ENCODE results near the gene GART.
"Not testable (repeated sequence)": the region's sequence is repeated elsewhere in the genome, so short reads cannot be mapped to it uniquely, and the experiment has no call there.

The GART gene

DNA sequence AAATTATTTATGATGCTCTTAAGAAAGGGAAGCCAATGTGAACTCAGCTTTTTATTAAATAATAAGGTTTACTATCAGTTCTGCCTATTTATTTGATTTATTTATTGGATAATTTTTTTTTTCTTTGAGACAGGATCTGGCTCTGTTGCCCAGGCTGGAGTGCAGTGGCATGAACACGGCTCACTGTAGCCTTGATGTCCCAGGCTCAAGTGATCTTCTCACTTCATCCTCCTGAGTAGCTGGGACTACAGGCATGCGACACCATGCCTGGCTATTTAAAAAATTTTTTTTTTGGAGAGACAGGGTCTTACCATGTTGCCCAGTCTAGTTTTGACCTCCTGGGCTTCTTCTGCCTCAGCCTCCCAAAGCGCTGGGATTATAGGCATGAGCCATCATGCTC lies 29.4 kb downstream of the GART start:
- DNase-seq (ENCODE audit: low read depth, low spot score): no peak

GRCh38 chr21:33511639-33512038 lies 30.3 kb downstream of the GART start:
- no peak for DNase-seq (ENCODE audit: low read depth, low spot score)

GRCh38 chr21:33510826-33511225 lies 31.1 kb downstream of the GART start:
- no peak for DNase-seq (ENCODE audit: low read depth, low spot score)

DNA sequence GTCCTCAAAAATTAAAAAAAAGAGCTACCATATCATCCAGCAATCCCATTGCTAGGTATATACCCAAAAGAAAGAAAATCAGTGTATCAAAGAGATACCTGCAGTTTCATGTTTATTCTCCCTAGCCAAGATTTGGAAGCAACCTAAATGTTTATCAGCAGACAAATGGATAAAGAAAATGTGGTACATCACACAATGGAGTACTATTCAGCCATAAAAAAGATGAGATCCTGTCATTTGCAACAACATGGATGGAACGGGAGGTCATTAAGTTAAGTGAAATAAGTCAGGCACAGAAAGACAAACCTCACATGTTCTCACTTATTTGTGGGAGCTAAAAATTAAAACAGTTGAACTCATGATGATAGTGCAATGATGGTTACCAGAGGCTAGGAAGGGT lies 34.9 kb downstream of the GART start:
- DNase-seq (ENCODE audit: low read depth, low spot score): not testable (repeated sequence)

DNA sequence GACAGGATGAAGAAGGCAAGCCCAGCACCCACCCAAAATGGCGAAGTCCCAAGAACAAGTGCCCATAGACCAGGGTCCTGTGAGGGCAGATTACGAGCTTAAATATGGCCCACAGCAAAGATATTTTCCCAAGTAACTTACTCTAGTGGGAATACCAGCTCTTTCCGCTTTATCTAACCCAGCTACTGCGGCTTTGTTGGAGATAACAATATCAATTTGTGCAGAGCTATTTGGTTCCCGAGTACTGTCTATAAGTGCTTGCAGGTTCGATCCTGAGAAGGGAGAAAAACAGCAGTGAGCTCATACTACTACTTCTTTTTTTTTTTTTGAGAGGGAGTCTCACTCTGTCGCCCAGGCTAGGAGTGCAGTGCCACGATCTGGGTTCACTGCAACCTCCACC lies 36.1 kb downstream of the GART start:
- no peak for DNase-seq (ENCODE audit: low read depth, low spot score)

DNA sequence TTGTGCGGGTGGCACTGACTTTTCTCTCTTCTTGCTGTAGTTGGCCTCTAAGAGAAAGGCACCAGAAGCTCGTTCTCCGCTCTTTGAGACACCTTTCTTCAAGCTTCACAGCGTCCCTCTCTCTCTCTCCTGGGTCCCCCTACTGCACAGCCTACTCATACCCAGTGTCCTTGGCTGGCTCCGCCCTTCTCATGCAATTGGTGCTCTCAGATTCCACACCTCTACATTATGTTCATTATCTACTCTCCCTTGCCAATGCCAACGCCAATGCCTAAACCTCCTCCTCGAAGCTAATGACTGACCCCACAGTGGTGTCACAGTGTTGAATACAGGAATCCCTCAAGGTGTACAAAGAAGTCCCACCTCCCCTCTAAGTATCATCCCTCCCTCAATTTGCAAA lies 45.6 kb downstream of the GART start:
- no peak for DNase-seq (ENCODE audit: low read depth, low spot score)

DNA sequence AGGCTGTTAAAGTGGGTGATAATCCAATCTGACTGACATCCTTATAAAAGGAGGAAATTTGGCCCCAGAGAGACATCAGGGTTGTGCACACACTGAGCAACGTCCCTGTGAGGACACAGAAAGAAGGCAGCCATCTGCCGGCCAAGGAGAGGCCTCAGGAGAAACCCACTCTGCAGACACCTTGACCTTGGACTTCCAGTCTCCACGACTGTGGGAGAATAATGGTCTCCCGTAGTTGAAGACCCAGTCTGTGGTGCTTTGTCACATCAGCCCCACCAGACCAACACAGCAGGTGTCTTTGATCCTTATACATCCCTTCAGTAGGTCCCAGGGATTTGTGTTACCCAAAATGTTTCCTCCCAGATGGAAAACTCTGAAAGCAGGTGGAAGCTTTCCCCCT lies 46.2 kb downstream of the GART start:
- no peak for DNase-seq (ENCODE audit: low read depth, low spot score)

- no peak for DNase-seq (ENCODE audit: low read depth, low spot score)
Observed at GRCh38 chr21:33493756-33494155, 48.2 kb downstream of the GART start.

DNA sequence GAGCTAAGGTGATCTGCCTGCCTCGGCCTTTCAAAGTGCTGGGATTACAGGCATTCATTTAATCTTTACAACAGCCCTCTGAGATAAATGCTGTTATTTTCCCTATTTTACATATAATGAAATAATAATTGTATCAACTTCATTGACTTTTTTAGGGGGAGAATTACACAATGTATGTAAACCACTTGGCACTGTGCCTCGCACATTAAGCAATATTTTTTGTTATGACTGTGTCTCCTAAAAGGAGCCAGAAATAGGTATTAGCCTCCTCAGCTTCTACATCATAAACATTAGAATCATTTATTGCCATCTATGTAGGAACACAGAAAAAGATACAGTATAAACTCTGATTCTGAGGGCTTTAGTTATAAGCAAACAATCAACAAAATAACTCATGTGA lies 49.3 kb downstream of the GART start:
- DNase-seq (ENCODE audit: low read depth, low spot score): no peak

DNA sequence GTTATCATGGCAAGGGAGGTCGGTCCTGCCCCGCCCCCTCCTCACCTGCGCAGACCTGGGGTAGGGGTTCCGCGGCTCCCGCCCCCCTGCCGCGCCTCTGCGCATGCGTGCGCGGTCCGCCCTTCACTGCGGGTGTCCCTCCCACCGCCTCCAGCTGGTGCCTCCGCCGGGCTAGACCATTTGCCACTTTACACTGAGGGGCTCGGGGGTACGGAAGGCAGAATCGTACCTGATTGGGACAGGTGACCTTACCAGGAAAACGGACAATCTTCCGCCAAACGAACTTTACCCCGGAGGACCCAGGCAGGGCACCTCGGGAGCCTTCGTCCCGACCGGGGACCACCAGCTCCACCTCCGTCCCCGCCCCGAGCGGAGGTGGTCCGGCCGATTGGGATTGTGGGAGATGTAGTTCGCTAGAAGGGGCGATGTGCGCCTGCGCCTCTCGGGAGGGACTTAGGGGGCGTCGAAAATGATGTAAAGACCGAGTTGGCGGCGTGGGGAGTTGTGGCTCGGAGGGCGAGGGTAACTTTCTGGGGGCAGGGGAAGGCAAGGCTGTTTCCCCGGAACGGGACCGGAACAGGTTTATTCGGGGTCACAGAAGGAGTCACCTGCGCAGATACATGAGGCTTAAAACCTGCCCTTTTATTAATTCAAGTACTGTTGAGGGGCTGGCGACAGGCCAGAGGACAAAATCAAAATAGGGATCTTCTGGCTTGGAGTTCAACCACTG lies 50.4 kb downstream of the GART start, which contains the start of gene DNAJC28:
Gene DNAJC28 (minus strand): TSS at position 344 of the 730 bp plus-strand sequence. CDS start 2,323 bp downstream, outside the sequence.
- DNase-seq (ENCODE audit: low read depth, low spot score): peak; percentile 88

- DNase-seq (ENCODE audit: low read depth, low spot score): no peak
Observed at GRCh38 chr21:33490991-33491372, 50.9 kb downstream of the GART start.

DNA sequence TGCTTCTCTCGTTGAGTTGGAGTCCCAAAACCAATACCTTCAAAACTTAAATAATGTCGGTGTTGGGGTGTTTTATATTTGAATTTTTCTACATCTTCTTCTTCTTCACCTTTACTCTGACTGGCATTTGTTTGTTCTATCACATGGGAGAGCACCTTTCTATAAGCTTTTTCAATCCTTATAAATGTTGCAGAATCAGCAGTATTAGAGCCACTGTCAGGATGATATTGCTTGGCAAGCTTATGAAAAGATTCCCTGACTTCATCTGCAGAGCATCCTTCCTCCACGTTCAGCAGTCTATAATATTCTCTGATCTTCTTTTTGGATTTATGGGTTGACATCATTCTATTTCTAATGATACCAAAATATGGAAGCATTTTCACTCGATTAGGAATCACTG lies 53.0 kb downstream of the GART start:
- no peak for DNase-seq (ENCODE audit: low read depth, low spot score)

GRCh38 chr21:33487996-33488395 lies 53.9 kb downstream of the GART start:
- DNase-seq (ENCODE audit: low read depth, low spot score): no peak

DNA sequence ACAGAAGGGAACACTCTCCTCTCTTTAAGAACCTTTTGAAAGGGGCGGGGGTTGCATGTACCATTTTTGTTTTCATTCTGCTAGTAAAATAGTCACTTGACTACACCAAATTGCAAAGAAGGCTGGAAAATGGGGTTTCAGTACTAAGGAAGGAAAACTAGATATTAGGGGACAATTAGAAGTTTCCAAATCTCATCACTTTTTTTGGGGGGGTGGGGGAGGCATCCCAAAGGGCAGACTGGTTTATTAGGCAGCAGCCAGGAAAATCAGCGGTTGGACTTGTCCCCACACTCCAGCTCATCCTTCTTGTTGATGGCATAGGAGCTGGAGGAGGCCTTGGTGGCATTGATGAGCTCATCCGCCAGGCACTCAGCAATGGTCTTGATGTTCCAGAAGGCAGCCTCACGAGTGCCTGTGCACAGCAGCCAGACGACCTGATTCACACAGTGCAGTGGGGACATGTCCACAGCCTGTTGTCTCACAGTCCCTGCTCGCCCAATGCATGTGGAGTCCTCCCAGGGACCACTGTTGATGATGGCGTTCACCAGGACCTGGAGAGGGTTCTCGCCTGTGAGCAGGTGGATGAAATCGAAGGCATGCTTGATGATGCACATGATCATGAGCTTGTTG lies 60.5 kb downstream of the GART start:
- no peak for DNase-seq (ENCODE audit: low read depth, low spot score)

DNA sequence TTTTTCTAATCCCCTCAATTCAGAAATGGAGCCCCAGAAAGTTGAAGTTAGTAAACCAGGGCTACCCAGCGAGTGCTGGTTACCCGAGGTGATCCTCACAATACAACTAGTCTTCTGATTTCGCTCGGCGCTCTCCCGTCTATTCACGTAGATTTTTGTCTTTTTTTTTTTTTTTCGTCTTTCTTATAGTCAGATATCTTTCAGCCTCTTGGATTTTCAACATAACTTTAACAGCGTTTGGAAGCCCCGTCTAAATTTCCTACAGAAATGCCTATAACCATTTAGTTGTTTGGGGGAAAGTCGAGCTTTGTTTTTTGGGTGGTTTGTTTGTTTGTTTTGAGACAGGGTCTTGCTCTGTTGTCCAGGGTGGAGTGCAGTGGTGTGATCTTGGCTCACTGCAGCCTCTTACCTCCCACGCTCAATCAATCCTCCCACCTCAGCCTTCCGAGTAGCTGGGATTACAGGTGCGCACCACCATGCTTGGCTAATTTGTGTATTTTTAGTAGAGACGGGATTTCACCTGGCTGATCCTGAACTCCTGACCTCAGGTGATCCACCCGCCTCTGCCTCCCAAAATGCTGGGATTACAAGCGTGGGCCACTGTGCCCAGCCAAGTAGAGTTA lies 61.3 kb downstream of the GART start:
- DNase-seq (ENCODE audit: low read depth, low spot score): no peak

DNA sequence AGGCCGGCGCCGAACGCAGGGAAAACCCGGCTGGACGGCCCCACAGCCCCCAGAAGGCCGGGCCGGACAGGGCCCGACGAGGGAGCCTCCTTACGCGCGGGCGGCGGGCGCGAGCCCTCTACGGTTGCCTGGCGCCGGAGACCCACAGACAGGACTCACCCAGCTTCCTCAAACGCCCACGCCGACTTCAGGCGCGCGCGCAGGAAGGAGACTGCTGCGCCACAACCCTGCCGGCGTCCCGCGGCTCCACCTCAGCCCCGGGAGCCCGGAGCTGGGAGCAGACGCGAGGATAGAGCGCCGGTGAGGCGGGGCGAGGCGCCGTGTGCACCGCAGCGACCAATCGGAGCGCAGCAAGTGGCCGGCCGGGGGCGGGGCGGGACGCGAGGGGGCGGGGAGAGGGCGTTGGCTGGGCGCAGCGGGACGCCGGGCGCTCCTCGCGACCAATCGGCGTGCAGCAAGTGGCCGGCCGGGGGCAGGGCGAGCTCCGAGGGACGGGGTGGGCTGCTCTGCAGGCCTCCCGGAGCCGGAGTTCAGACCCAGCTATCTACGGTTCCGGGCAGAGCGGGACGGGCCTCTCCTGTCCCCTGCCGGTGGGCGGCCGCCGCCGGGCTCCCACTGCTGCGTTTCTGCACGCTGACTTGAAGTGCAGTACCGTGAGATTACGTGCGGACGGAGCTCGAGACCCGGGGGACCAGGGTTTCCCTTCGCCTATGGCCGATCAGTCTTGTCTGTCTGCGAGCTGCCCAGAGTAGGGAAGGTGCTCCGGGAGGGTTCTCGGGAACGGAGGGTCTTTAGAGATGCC lies 62.0 kb downstream of the GART start, which contains the start of gene TMEM50B:
Gene TMEM50B (minus strand): TSS at position 296 of the 802 bp plus-strand sequence. CDS start 11,089 bp downstream, outside the sequence.
- DNase-seq (ENCODE audit: low read depth, low spot score): peak; percentile 90

DNA sequence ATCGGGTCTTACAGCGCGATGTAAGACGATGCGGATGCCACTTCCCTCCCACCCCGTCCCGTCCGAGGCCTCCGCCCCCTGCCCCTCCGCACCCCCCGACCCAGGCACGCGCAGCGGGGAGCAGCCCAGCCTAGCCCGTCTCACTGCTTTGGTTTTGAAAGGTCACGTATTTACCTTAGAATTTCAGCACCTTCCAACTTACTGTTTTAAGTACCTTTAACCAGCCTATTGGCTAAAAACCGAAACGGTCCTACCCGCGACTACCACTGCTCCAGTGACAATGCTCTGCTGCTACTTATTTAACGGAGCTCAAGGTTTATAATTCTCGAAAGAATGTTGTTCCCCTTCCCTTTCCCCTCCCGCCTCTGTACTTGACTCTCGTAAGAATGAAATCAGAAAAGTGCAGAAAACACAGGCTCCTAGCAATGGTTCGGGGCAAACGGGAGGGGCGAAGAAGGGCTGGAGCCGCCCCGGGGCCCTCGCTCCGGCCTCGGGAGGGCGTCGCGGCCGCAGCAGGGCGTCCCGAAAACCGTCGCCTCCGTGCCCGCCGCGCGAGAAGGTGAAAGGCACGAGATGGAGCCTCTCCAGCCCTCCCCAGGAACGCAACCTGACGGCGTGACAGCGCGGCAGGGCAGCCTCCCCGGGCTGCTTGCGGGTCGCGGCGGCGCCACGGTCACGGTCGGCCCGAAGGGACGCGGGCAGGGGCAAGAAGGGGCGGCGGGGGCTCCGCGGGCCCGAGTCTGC lies 62.8 kb downstream of the GART start:
- DNase-seq (ENCODE audit: low read depth, low spot score): peak; percentile 16

GRCh38 chr21:33478182-33478581 lies 63.7 kb downstream of the GART start:
- DNase-seq (ENCODE audit: low read depth, low spot score): no peak

DNA sequence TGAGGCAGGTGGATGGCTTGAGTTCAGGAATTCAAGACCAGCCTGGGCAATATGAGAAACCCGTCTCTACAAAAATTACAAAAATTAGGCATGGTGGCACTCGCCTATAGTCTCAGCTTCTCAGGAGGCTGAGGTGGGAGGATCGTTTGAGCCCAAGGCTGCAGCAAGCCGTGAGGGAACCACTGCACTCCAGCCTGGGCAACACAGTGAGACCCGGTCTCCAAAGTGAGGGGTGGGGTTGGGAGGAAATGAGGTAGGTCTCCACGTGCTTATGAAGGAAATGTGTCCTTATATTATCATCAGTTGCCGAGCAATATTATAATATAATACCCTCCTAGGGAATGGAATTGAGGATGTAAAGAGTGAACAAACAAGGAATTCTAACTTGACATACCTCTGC lies 64.9 kb downstream of the GART start:
- DNase-seq (ENCODE audit: low read depth, low spot score): no peak

- no peak for DNase-seq (ENCODE audit: low read depth, low spot score)
Observed at GRCh38 chr21:33473344-33473743, 68.6 kb downstream of the GART start.

GRCh38 chr21:33470701-33471100 lies 71.2 kb downstream of the GART start:
- DNase-seq (ENCODE audit: low read depth, low spot score): no peak

Data from activated CD4-positive, CD25-positive, alpha-beta regulatory T cell treated with anti-CD3 and anti-CD28 coated beads, Interleukin-2, amount 50 U/mL, for 16 hours (primary cell).